ENCODE results near the gene STK32A. TPM values are rescaled to one million over a fixed set of nuclear protein-coding genes. Genes with fewer than 3 reads are reported as not detected.

STK32A gene
- total RNA-seq, 1 donor from 2014 or later: 0.28 TPM

DNA sequence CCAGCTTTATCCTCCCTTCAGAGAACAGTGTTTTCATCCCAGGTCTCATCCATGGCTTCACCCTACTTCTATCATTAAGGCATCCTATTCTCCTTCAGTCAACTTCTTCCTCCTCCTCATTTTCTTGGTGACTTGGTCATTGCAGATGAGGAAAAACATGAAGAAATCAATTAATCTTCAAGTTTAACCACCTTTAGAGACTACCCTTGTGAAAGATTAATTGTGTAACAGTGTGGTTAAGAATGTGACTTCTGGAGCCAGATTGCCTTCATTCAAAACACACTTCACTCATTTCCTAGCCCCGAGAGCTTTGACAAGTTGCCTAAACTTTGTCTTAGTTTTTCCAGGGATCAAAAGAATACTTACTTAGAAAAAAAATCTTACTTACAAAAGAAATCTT lies 110.0 kb downstream of the STK32A start:
- no peak for DNase-seq (ENCODE audit: low read depth, low spot score)
- H3K4me1 Mint-ChIP-seq: no peaks in the 10 kb centered on the region
- no peak overlapping the region for H3K4me3 Mint-ChIP-seq
- no peak overlapping the region for H3K27ac Mint-ChIP-seq (ENCODE audit: unreplicated experiment)
- no peaks in the 10 kb centered on the region for H3K36me3 Mint-ChIP-seq (ENCODE audit: low read depth)
- H3K27me3 Mint-ChIP-seq (ENCODE audit: low read depth): no peaks in the 10 kb centered on the region
- TF ChIP-seq CTCF (conservative IDR thresholded peaks at IDR 0.05): no peak
- H3K9me3 Mint-ChIP-seq: no peaks in the 10 kb centered on the region

DNA sequence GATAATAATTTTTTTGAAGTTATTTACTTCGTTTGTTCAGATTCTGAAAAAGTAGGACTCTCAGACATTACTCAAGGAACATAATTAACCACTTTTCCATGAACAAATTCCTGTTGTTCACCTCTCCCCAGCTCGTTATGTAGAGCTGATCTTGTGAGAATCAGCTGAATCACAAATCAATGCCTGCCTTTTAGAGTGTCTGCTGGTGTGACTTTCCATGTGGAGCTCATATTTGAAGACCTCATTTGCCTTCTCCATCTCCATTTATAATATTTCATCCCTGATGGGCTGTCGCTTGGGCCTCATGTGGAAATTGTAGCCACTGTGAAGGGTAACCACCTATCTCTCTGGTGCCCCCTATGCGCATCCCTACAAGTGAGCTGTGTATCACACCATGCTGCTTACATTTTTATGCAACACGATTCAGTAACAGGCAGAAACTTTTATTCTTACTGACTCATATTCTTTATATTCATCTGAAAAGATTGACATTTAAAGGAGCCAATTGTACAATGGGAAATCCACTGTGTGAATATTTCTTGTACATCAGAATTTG lies 111.3 kb downstream of the STK32A start:
- no peaks in the 10 kb centered on the region for H3K9me3 Mint-ChIP-seq
- no peak overlapping the region for H3K27ac Mint-ChIP-seq (ENCODE audit: unreplicated experiment)
- no peaks in the 10 kb centered on the region for H3K36me3 Mint-ChIP-seq (ENCODE audit: low read depth)
- no peak for TF ChIP-seq CTCF (conservative IDR thresholded peaks at IDR 0.05)
- H3K4me1 Mint-ChIP-seq: no peaks in the 10 kb centered on the region
- H3K4me3 Mint-ChIP-seq: no peak overlapping the region
- H3K27me3 Mint-ChIP-seq (ENCODE audit: low read depth): no peaks in the 10 kb centered on the region
- no peak for DNase-seq (ENCODE audit: low read depth, low spot score)

GRCh38 chr5:147348046-147348445 lies 113.2 kb downstream of the STK32A start:
- H3K27me3 Mint-ChIP-seq (ENCODE audit: low read depth): no peaks in the 10 kb centered on the region
- H3K36me3 Mint-ChIP-seq (ENCODE audit: low read depth): no peaks in the 10 kb centered on the region
- no peak for DNase-seq (ENCODE audit: low read depth, low spot score)
- no peak overlapping the region for H3K27ac Mint-ChIP-seq (ENCODE audit: unreplicated experiment)
- TF ChIP-seq CTCF (conservative IDR thresholded peaks at IDR 0.05): no peak
- no peaks in the 10 kb centered on the region for H3K9me3 Mint-ChIP-seq
- no peak overlapping the region for H3K4me3 Mint-ChIP-seq
- no peaks in the 10 kb centered on the region for H3K4me1 Mint-ChIP-seq

- TF ChIP-seq CTCF (conservative IDR thresholded peaks at IDR 0.05): no peak
- Mint-ChIP-seq H3K36me3 (ENCODE audit: low read depth) (no peaks in the 10 kb centered on the region), H3K27me3 (ENCODE audit: low read depth) (no peaks in the 10 kb centered on the region), H3K4me1 (no peaks in the 10 kb centered on the region), H3K4me3 (no peak overlapping the region), H3K27ac (ENCODE audit: unreplicated experiment) (no peak overlapping the region), H3K9me3 (no peaks in the 10 kb centered on the region)
- DNase-seq (ENCODE audit: low read depth, low spot score): no peak
Observed at GRCh38 chr5:147348451-147348850, 113.6 kb downstream of the STK32A start.

DNA sequence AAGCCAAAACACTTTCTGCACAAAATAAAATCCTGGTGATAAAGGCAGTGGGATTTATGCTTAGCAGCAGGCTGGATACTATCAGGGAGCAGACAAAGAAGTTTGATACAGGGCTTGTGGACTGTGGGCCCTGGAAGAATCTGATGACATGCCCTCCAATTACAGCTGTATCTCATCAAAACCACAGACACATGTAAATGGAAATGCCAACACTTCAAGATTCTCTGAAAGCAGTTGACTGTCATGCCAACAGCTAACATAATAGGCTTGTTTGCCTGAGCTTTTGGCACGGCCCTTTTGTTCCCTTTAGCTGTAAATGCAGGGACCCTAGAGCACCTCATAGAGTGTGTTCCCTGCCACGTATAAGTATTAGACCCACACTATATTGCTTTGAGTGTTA lies 114.4 kb downstream of the STK32A start:
- no peaks in the 10 kb centered on the region for H3K27me3 Mint-ChIP-seq (ENCODE audit: low read depth)
- no peak for DNase-seq (ENCODE audit: low read depth, low spot score)
- H3K4me3 Mint-ChIP-seq: no peak overlapping the region
- H3K9me3 Mint-ChIP-seq: no peaks in the 10 kb centered on the region
- no peaks in the 10 kb centered on the region for H3K4me1 Mint-ChIP-seq
- H3K36me3 Mint-ChIP-seq (ENCODE audit: low read depth): no peaks in the 10 kb centered on the region
- no peak for TF ChIP-seq CTCF (conservative IDR thresholded peaks at IDR 0.05)
- no peak overlapping the region for H3K27ac Mint-ChIP-seq (ENCODE audit: unreplicated experiment)

- Mint-ChIP-seq H3K27ac (ENCODE audit: unreplicated experiment) (no peak overlapping the region), H3K9me3 (no peaks in the 10 kb centered on the region), H3K4me3 (no peak overlapping the region), H3K4me1 (peaks cover 8% of the 10 kb centered on the region), H3K27me3 (ENCODE audit: low read depth) (no peaks in the 10 kb centered on the region), H3K36me3 (ENCODE audit: low read depth) (no peaks in the 10 kb centered on the region)
- no peak for DNase-seq (ENCODE audit: low read depth, low spot score)
- TF ChIP-seq CTCF (conservative IDR thresholded peaks at IDR 0.05): no peak
Observed at GRCh38 chr5:147359101-147359500, 124.3 kb downstream of the STK32A start.
